GM12874 (cell line): ENCODE data around the gene CARNS1.

Source experiments
- TF ChIP-seq, protein P1 (sequence below): IDR thresholded peaks from 2 replicates; pipeline ENCODE4 v1.5.1; 2011; ENCODE audit warnings: low read depth, mild to moderate bottlenecking, control low read depth, low read length, moderate library complexity; ENCODE audit not compliant: insufficient read depth

Gene CARNS1

DNA sequence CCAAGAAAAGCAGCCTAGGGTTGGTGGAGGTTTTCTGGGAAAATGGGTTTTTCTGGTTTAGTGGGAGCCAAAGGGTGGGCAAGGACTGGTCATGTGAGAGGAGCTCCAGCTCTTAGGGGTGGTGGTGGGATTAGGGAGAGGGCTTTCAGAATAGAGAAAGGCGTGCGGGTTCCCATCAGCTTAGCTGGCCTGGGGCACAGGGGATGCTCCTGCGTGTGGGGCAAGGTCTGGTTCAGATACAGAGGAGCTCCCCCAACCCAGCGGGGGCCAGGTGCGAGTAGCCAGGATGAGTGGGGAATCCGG is 52.9 kb downstream of the CARNS1 start:
- TF ChIP-seq, protein P1, sequence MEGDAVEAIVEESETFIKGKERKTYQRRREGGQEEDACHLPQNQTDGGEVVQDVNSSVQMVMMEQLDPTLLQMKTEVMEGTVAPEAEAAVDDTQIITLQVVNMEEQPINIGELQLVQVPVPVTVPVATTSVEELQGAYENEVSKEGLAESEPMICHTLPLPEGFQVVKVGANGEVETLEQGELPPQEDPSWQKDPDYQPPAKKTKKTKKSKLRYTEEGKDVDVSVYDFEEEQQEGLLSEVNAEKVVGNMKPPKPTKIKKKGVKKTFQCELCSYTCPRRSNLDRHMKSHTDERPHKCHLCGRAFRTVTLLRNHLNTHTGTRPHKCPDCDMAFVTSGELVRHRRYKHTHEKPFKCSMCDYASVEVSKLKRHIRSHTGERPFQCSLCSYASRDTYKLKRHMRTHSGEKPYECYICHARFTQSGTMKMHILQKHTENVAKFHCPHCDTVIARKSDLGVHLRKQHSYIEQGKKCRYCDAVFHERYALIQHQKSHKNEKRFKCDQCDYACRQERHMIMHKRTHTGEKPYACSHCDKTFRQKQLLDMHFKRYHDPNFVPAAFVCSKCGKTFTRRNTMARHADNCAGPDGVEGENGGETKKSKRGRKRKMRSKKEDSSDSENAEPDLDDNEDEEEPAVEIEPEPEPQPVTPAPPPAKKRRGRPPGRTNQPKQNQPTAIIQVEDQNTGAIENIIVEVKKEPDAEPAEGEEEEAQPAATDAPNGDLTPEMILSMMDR = no peak

DNA sequence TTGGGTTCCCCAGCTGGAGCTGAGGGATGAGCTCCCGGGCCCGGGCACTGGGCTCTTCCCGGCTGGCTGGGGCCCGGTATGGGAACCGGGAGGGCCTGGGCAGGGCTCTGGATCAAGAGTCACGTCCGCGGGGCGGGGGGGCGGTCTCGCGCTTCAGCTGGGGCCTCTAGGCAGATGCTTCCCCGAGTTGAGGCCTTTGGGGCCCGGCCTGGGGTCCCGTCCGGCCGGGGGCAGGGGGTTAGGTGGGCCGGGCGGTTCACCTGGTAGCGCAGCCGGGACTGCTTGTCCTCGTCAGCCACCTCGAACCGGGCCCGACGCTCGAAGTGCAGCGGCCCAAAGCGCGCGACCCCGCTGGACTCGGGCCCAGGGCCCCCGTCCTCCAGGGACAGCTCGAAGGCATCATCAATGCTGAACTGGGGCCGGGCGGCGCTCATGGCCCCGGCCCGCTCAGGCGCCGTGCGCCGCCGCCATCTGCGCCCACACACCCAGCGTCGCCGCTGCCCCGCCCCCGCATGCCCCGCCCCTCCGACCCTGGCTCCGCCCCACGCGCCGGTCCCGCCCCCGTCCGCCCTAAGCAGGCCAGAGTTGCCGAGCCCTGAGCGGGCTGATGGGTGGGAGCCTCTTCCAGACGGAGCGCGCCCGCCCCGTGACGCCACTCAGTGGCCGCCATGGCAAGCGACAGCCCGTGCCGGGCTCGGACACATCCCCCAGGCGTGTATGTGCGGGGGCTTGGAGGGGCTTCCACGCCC is 53.5 kb downstream of the CARNS1 start, which contains the start of gene TMEM134:
TSS of gene TMEM134 (minus strand) at position 493 of the 749 bp plus-strand sequence. CDS start at position 434, 59 bp downstream.
- TF ChIP-seq, protein P1 = peak; percentile 65

DNA sequence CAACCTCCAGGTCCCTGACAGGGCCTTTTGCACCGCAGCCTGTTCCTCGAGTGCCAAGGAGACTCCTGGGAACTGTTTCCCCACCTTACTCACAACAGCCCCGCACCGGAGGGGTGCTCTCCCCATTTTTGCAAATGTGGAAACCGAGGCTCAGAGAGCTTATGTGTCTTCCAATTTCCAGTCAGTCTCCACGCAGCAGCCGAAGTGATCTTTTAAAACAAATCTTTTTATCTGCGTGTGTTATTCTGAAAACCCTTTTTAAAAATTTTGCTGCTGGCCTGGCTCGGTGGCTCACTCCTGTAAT is 54.0 kb downstream of the CARNS1 start:
- TF ChIP-seq, protein P1 = no peak

DNA sequence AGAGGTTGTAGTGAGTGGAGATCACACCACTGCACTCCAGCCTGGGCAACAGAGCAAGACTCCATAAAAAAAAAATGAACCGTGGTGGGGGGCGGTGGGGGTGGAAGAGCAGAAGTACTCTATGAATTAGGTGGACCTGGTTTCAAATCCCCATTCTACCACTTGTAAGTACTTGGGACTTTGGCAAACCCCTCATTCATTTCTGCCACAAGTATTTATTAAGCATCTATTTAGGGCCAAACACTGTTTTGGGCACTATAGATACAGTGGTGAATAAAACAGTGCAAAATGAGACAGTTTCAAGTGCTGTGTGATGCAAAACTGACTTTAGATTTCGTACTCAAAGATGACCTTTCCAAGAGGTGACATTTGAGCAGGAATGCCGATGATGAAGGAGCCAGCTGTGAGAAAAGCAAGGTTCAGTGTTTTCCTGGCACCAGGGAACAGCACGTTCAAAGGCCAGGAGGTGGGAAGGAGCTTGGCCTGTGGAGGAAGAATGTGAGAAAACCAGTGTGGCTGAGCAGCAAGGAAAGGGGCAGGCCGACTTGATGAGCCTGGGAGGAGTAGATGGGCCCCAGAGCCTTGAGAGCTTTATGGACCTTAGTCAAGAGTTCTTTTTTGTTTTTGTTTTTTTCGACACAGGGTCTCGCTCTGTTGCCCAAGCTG is 55.0 kb downstream of the CARNS1 start:
- TF ChIP-seq, protein P1 = no peak

DNA sequence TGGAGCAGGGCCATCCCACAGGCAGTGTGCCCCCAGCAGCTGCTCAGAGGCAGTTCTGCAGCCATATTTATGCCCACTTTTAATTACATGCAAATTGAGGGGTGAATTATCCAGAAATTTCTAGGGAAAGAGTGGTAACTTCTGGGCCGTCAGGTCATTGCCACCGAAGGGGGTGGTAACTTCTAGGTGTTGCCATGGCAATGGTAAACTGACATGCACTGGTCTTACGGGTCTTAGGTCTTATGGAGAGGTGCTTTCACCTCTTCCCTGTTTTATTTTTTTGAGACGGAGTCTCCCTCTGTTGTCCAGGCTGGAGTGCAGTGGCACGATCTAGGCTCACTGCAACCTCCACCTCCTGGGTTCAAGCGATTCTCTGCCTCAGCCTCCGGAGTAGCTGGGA is 57.4 kb downstream of the CARNS1 start:
- TF ChIP-seq, protein P1 = no peak
